Stimulated activated CD8-positive, alpha-beta memory T cell treated with anti-CD3 and anti-CD28 coated beads, Interleukin-15, amount 100 ng/mL, for 48 hours (primary cell): ENCODE results near the gene ATP8B3.
A peak's percentile ranks its signal among the peaks of the same experiment; 100 is the strongest.
"Not testable (repeated sequence)": the region's sequence is repeated elsewhere in the genome, so short reads cannot be mapped to it uniquely, and the experiment has no call there.

Source experiments
- DNase-seq, 2 donors: peaks; one replicate each; pipeline ENCODE4 v3.0.0-alpha.2; 2020; ENCODE audit warnings: low read depth in 2 of 2

The ATP8B3 gene

DNA sequence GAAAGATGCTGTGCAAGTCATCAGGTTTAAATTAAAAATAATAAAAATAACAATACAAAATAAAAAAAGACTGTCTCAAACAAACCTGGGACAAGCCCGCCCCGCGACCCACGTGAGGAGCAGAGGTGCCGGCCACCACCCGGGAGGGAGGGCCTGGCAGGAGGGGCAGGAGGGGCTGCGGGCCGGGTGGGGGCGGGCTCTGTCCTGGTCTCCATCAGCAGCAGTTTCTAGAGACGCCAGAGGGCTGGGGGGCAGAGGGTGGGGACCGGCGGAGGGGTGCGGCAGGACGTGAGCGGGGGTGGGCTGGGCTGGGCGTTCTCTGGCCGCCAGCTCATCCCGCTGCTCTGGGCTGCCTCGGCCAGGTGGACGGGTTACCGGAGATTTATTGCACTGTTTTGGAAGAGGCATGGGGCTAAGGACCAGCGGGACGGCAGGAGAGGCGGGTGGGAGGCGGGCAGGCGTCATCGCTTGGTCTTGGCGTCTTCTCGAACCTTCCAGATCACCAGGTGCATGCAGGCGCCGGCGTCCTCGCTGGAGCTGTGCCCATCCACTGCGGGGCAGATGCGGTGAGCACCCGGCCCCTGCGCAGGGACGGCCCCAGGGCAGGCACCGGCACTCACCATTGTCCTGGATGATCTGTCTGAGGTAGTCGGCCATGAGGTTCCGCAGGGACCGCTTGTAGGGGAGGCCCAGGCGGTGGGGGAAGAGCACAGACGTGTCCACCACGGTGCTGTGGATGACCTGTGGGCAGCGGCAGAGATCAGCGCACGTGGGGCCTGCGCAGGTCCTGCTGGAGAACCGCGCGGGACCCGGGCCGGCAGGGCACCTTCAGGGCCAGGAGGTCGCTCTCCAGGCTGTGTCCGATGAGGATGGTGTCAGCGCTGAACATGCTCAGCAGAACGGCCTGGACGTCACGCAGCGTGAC, 3.8 kb upstream of the ATP8B3 start:
- DNase-seq = no peak

GRCh38 chr19:1814833-1815604, 2.9 kb upstream of the ATP8B3 start:
- DNase-seq = no peak

- no peak for DNase-seq
These were observed 2.3 kb upstream of the ATP8B3 start for GRCh38 chr19:1814391-1814790.

DNA sequence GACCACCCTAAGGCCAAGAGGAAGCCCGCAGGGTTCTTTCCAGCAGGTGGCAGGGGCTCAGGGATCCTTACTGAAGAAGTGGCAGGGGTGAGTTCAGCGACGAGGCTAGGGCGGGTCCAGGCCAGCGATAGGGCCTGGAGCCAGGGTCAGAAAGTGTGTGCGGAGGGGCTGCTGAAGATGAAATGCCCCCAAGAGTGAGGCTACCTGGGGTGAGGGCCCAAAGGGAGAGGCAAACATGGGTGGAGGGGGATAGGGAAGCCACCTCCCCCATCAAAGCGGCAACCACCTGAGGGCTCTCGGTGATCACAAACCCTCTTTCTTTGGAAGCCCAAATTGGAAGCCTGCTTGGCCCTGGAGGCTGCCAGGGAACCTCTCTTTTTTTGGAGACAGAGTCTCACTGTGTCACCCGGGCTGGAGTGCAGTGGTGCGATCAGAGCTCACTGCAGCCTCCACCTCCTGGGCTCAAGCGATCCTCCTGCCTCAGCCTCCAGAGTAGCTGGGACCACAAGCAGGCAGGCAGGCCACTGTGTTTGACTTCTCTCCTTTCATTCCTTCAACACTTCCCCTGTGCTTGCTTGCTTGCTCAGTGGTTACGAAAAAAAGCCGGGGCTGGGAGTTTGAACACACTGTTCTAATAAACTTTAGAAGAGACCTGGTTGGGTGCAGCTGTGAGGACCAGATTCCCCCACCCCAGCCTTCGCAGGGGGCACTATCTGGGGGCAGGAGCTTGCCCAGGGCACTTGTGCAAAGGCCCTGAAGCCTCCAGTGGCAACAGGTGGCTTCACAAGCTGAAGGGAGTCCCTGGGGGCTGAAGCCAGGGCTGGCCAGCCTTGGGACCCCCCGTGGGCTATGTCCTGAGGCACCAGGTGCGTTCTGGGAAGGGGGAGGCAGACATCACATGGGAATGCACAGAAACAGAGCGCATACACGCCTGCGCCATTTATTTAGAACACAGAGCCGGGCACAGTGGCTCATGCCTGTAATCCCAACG, 1.4 kb upstream of the ATP8B3 start:
- no peak for DNase-seq

DNA sequence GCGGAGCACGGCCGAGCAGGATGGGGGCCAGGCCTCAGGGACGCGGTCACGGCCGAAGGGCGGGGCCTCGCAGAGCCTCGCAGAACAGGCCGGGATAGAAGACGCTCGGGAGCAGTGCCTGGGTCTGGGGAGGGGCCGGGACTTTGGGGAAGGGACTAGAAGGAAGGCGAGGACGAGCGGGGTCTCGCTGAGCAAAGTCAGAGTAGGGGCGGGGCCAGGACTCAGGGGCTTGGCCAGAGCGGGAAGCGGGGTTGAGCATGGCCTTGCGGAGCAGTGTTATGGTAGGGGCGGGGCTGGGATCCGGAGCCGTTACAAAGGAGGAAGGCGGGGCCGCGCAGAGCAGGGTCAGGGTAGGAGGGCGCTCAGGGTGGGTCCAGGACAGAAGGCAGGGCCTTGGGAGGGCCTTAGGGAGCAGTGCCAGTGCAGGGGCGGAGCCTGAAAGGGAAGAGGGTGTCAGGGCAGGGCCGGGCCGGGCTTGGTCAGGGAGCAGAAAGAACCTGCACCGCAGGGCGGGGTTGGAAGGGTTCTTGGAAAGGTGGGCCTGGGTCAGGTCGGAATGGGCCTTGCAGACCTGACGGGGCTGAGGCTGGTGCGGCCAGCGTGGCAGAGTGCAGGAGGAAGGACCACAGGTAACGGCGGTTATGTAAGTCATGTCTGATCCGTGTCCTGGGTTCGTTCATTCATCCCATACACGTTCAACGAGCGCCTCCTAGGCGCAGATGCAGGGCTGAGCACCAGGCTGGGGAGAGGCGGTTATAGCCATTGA, 533 bp upstream of the ATP8B3 start:
- peak; percentile 78 to 85 for DNase-seq

GRCh38 chr19:1811472-1811894, 593 bp downstream of the ATP8B3 start:
- DNase-seq = peak; percentile 24 to 31

DNA sequence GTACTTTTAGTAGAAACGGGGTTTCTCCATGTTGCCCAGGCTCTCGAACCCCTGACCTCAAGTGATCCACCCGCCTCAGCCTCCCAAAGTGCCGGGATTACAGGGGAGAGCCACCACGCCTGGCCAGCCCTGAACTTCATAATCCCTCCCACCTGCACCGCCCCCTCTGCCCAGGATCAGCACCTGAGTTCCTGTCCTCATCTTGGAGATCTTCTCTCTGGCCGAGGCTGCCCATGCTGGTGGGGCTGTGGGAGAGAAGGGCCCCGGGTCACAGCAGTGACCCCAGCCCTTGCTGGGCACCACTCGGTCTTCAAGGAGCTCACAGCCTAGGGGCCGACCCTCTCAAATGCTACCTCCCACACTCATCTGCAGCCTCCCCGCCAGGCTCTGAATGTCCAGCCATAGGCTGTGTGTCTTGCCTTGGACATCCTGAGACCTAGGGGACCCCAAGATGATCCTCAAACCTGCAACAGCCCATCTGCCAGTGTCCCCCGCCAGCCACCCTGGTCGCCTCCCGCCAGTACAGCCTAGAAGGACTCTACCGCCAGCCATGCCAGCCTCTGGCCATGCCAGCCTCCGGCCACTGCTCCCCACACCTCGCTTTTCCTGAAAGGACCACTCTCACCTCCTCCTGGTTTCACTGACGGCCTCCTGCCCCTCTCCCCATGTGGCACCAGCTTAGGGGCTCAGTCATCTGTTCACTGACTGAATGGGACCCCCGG, 1.5 kb downstream of the ATP8B3 start:
- no peak for DNase-seq

GRCh38 chr19:1809678-1810077, 2.4 kb downstream of the ATP8B3 start:
- DNase-seq = no peak

DNA sequence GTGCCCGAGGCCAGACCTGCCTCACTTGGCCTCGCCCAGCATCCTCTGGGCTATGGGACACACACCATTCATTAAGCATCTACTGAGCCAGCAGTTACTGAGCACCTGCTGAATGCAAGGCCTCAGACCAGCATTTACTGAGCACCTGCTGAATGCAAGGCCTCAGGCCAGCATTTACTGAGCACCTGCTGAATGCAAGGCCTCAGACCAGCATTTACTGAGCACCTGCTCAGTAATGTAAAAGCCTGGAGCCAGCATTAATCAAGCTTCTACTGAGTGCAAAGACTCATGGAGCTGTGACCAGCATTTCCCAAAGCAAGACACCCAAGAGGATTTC, 3.7 kb downstream of the ATP8B3 start:
- no peak for DNase-seq

- no peak for DNase-seq
These were observed 4.2 kb downstream of the ATP8B3 start for GRCh38 chr19:1807695-1808394.

DNA sequence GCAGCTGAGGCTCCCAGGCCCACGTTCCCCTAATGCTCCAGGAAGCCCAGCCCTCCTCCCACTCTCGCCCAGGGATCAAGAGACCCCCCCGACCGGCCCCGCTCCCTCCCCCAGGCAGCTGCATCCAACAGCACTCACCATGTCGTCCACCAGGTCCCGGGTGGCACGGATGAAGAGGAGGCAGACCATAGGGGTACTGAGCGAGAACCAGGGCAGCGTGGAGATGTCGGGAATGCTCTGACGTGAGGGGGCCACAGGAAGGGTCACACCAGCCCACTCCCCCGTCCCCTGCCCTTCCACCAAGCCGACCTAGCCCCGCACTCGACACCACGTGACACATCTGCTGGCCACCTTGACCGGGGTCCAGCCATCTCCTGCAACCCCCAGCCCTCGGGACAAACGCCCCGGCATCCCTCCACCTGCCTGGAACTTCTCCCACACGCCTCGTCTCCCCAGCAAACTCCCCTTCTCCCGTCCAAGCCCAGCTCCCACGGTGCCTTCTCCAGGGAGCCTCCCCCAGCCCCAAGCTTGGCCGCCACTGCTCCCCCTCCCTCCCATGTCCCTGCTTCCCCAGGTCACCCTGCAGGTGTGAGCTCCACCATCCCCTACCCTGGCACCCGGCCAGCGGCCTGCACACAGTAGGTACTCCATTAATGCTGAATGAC, 4.9 kb downstream of the ATP8B3 start:
- DNase-seq = no peak

- no peak for DNase-seq
These were observed 5.7 kb downstream of the ATP8B3 start for GRCh38 chr19:1806184-1807029.

DNA sequence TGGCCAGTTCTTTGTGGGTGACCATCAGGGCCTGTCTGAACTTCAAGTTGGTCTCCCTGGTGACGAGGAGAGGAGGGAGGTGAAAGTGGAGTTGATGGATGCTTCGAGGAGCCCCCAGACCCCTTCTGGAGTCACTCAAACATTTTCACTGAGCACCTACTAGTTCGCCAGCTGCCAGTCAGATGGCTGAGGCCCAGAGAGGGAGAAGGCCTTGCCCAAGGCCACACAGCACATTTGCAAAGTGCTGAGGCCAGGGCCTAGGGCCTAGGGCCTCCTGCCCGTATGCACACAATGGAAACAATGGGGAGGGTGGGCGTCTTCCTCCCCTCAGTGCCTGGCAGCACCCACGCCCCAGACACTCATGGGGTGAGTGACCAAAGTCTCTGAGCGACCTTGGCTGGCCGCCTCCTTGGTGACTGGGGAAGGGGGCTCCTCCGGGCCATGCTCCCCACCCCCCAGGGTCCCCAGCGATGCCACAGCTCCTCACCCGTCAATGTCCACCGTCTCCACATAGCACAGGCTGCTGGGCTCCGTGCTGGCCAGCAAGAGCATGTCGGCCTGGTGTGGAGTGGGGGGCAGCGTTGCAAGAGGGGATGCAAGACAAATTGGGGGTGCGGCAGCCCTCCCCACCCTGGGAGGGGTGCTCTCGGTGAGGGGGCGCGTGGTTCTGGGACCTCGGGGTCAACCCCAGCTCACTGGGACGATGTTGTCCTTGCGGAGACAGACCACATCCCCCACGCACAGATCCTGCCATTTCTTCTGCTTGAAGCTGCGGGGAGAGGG, 6.5 kb downstream of the ATP8B3 start:
- DNase-seq = no peak

GRCh38 chr19:1804858-1805257, 7.2 kb downstream of the ATP8B3 start:
- no peak for DNase-seq

DNA sequence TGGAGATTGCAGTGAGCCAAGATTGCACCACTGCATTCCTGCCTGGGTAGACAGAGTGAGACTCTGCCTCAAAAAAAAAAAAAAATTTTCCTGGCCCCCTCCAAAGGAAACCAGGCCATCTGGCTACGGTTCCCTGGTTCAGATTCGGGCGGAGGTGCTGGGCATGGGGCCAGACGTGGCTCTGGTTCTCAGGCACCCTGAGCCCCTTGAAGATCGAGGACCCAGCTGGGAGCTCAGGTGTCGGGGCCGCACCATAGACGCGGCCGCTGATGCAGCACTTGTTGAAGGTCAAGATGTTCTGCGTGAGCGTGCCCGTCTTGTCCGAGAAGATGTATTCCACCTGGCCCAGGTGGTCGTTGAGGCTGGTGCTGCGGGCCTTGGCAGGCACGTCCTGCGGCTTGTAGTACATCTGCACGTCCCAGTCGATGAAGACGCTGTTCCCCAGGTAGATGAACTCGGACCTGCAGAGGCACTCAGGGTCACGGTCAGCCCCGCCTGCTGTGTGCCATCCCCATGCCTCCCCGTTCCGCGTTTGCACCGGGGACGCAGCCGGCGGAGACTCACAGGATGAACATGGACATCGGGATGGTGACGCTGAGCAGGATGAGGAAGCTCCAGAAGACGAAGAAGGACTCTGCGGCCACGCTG, 12.3 kb downstream of the ATP8B3 start:
- no peak for DNase-seq

DNA sequence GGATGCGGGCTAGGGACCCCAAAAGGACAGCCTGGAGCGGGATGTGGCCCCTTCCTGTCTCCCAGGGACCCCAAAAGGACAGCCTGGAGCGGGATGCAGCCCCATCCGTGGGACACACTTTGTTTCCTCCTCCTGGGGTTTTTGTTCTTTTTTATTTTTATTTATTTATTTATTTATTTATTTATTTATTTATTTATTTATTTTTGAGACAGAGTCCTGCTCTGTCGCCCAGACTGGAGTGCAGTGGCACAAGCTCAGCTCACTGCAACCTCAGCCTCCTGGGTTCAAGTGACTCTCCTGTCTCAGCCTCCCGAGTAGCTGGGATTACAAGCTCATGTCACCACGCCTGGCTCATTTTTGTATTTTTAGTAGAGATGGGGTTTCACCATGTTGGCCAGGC, 14.8 kb downstream of the ATP8B3 start:
- DNase-seq = not testable (repeated sequence)
